Sciatic nerve (tissue), 2 donors: Measurements from ENCODE around the gene PKNOX1. TPM values are rescaled to one million over a fixed set of nuclear protein-coding genes. Genes with fewer than 3 reads are reported as not detected.
A peak's percentile ranks its signal among the peaks of the same experiment; 100 is the strongest.
"Not testable (repeated sequence)": the region's sequence is repeated elsewhere in the genome, so short reads cannot be mapped to it uniquely, and the experiment has no call there.

Experiments
- ATAC-seq: fragments of 200-7000 bp; cut with Tn5 transposase; one replicate; pipeline ENCODE4 v1.9.1; 2020; ENCODE audit warnings: mild to moderate bottlenecking, moderate library complexity
- DNase-seq: peaks from one replicate; pipeline ENCODE4 v3.0.0-alpha.2; 2020; ENCODE audit warnings: low spot score
- intact Hi-C: fragments of 100-400 bp; cut with DNase I; formaldehyde crosslinking; loops from one replicate; pipeline ENCODE4 v1.14.2; 2022
- total RNA-seq: library from RNA; stranded (reverse); fragmentation: NEBNext Ultra II Directional; extraction: Animal tissue kit (Norgen Biotek cat#: 25700); gene quantifications from one replicate; pipeline ENCODE4 v1.2.1, GENCODE V29; 2021
- donor health status: DM: no; HTN: no; CAD: no.
- donor health status: DM: no; HTN: no; CAD: no.

The PKNOX1 gene
- total RNA-seq, 1 donor from 2014 or later, result 23.1 TPM

DNA sequence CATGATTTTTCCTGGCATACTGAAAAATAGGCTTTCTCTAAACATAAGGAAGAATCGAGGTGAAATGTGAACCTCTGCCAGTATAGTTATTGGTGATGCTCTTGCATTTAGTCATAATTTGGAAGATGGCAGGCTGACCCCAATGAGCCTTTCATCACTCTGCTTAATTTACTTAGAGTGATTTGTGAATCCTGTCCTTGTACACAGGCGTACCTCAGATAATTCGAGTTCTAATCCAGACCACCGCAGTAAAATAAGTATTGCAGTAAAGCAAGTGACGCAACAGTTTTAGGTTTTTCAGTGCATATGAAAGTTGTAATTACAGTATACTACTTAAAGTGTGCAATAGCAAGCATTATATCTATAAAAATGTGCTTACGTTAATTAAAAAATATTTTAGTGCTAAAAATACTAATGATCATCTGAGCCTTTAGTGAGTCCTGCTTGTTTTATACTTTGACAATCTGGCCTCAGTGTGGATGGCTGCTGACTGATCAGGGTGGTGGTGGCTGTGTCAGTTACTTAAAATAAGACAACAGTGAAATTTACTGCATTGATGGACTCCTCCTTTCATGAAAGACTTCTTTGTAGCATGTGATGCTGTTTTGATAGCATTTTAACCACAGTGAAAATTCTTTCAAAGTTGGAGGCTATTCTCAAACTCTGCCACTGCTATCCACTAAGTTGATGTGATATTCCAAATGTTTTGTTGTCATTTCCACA is 1.7 kb downstream of the PKNOX1 start:
- no peak for DNase-seq
- intact Hi-C loops, result no loop called here
- no peak for ATAC-seq

DNA sequence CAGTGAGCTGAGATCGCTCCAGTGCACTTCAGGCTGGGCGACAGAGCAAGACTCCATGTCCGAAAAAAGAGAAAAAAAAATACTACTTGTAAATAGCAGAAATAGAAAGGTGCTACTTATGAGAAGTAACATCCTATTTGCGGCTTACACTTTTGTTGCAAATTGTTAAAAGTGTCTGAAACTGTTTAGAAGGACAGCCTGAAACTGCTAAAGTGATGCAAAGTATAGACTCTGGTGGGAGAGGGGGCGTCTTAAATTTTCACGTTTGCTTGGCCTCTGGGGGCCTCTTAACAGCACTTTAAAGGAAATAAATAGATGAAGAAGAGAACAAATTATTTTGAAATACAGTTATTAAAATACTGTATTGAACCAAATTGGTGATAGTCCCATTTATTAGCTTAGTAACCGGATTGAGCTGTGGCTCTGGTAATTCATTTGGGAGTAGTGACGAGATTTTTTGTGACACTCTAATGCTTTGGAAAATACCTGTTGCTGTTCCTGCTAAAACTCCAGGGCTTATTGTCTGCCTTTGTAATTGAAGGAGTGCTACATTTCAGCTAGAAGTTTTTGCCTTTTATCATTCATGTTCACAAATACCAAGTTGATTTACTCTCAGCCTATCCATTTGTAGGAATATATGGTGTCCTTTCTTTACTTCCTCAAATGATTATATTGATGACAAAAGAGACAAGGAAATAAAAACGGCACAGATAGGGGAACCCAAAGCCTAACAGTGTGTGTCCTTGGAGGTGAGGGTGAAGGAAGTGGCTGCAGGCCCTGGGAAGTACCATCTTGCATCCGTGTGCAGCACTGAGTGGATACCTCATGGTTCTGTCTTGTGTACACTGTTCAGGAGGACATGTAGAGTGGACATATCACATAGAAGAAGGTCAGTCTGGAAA is 6.2 kb downstream of the PKNOX1 start:
- DNase-seq, result no peak
- intact Hi-C loops, result no loop called here
- ATAC-seq, result no peak

DNA sequence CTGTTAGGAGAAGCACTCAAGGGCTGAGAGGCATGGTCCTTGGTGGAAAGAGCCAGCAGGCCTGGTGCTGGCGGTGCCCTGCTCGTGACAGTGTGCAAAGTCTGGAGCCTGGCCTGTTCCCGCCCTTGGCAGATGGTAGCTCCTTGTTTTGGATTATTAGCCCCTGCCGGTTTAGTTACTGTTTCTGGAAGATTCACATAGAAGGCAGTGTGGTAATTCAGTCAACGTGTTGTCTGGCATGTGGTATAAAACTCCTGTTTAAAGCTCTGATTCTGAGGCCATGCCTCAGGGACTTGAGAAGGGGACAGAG is 6.8 kb downstream of the PKNOX1 start:
- DNase-seq, result no peak
- intact Hi-C loops, result no loop called here
- ATAC-seq, result no peak

DNA sequence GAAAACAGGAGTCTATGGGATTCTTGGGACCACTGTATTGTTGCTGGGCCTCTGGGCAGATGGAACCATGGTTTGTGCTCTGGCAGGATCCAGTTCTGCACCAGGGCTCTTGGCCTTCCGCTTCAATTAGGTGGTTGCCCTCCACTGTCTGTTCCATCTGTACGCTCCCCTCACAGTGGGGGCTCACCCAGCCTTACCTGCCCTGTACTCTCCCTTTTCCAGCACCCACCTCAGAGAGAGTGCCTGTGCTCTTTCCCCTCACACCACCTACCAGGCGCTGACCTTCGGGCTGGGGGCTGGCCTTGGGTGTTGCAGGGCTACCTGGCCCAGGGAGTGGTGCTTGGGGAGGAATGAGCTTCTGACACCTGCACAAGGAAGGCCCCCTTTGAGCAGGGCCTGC is 7.5 kb downstream of the PKNOX1 start:
- no peak for DNase-seq
- intact Hi-C loops, result no loop called here
- ATAC-seq, result no peak

DNA sequence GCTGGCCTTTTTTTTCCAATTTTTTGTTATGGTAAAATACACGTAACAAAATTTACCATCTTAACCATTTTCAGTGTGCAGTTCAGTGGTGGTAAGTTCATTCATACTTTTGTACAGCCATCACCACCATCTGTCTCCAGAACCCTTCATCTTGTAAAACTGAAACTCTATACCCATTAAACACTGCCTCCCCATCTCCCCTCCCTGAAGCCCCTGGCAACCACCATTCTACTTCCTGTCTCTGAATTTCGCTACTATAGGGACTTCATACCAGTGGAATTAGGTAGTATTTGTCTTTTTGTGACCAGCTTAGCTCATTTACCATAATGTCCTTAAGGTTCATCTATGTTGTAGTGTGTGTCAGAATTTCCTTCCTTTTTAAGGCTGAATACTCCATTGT is 8.7 kb downstream of the PKNOX1 start:
- no peak for DNase-seq
- ATAC-seq, result no peak
- intact Hi-C loops, result no loop called here

DNA sequence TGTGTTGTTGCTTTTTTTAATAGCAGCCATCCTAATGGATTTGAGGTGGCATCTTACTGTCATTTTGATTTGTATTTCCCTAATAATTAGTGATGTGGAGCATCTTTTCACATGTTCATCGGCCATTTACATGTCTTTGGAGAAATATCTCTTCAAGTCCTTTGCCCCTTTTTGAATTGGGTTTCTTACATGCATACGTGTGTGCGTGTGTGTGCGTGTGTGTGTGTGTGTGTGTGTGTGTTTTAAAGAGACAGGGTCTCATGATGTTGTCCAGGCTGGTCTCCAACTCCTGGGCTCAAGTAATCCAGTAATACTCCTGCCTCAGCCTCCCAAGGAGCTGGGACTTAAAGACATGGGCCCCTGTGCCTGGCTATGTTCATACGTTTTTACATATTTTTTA is 9.5 kb downstream of the PKNOX1 start:
- no peak for ATAC-seq
- intact Hi-C loops, result no loop called here
- DNase-seq, result no peak

DNA sequence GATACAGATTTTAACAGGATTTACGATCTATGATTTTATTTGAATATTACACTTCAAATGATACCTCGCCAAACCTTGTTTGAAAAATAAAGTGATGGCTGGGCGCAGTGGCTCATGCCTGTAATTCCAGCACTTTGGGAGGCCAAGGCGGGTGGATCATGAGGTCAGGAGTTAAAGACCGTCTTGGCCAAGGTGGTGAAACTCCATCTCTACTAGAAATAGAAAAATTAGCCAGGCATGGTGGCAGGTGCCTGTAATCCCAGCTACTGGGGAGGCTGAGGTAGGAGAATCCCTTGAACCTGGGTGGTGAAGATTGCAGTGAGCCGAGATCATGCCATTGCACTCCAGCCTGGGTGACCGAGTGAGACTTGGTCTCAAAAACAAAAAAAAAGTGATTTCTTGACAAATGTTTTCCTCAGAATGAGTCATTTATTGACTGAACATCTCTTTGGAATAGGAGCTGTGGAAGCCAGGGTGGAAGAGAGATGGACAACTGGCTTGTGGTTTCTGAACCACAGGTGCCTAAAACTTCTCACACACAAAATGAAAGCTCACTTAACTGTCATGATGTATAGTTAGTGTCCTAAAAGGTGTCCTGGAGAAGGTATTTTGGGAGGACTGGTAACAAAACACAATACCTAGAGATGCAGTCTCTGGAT is 11.9 kb downstream of the PKNOX1 start:
- intact Hi-C loops, result no loop called here
- no peak for DNase-seq
- no peak for ATAC-seq

DNA sequence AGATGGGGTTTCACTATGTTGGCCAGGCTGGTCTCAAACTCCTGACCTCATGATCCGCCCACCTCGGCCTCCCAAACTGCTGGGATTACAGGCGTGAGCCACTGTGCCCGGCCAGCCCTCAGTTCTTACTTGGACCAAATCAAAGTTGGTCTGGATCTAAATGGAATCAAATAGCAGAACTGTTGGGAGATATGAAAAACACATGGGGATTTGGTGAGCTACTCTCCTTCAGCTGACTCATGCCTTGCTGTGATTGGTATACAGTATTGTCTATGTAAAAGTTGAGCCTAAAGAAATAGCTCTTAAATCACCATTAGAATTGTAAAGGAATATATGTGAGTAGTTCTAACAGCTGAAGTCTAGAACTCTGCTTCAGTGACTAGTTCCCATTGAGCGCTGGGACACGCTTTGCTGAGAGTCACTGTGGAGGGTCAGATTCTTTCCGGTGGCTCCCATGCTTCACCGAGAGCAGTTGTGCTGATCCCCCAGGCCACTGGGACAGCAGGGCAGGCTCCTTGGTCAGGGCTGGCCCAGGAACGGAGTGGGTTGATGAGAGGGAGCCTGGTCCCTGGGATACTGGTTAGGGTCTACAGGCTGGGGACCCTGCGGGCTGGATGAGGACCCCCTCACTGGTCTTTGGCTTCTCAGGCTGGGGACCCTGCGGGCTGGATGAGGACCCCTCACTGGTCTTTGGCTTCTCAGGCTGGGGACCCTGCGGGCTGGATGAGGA is 14.0 kb downstream of the PKNOX1 start:
- intact Hi-C loops, result no loop called here
- ATAC-seq (no peak), DNase-seq (no peak)

DNA sequence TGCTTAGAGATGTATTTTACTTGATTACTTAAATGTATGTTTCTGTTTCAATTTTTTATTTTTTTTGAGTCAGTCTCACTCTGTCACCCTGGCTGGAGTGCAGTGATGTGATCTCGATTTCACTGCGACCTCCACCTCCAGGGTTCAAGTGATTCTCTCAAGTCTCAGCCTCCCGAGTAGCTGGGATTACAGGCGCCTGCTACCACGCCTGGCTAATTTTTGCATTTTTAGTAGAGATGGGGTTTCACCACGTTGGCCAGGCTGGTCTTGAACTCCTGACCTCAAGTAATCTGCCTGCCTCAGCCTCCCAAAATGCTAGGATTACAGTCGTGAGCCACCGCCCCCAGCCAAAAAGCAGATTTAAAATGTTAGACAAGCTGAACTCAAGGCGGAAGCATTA is 15.0 kb downstream of the PKNOX1 start:
- intact Hi-C loops, ATAC-seq, DNase-seq: not testable (repeated sequence)

DNA sequence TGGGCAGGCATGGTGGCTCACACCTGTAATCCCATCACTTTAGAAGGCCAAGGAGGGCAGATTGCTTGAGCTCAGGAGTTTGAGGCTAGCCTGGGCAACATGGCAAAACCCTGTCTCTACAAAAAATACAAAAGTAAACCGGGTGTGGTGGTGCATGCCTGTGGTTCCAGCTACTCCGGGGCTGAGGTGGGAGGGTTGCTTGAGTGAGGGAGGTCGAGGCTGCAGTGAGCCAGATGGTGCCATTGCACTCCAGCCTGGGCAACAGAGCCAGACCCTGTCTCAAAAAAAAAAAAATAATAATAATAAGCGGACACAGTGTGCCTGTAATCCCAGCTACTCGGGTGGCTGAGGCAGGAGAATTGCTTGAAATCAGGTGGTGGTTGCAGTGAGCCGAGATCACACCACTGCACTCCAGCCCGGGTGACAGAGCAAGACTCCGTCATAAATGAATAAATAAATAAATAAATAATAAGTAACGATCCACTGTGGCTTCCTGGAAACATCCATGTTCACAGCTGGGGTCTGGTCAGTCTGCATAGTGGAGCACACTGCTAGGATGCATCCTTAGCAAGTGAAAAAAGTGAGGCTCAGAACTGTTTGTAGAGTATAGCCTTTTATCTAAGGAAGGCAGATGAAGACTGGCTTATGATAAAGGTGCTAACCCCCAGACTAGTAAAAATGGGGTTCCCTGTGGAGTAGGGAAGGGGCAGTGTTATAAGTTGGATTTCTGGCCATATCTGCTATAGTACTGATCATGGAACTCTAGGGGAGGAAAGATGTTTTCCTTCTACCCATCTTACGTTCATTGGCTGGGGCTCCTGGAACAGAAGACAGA is 15.7 kb downstream of the PKNOX1 start:
- ATAC-seq (no peak), DNase-seq (no peak)
- intact Hi-C loops, result no loop called here

DNA sequence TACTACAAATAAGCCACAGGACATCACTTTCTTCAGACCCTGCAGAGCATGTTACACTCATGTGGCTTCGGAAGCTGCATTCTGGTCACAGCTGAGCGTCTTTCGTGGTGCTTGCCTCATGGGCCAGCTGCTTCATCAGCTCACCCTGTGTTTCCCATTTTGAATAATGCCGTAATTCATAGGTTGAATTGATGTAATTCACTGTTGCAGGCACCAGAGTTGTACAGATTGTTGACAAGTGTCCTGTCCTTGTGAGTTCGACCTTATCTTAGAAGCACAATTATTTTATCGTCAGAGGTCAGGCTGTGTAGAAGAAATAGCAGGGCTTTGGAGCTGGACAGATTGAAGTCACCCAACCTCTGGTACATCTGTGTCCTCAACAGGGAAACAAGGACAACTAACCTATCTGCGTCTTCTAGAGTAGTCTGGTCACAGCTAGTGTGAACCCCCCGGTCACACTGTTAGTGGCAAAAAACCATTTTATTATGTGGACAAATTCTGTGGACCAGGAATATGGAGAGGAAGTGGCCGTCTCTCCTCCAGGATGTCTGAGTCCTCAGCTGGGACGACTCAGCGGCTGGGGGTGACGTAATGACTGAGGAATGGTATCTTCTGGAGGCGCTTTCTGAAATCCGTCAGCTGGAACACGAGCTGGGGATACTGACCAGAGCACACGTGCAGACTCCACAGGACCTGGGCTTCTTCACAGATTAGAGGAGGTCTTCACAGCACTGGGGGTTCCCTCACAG is 17.8 kb downstream of the PKNOX1 start:
- intact Hi-C loops, result no loop called here
- DNase-seq (no peak), ATAC-seq (peak; percentile 60)

DNA sequence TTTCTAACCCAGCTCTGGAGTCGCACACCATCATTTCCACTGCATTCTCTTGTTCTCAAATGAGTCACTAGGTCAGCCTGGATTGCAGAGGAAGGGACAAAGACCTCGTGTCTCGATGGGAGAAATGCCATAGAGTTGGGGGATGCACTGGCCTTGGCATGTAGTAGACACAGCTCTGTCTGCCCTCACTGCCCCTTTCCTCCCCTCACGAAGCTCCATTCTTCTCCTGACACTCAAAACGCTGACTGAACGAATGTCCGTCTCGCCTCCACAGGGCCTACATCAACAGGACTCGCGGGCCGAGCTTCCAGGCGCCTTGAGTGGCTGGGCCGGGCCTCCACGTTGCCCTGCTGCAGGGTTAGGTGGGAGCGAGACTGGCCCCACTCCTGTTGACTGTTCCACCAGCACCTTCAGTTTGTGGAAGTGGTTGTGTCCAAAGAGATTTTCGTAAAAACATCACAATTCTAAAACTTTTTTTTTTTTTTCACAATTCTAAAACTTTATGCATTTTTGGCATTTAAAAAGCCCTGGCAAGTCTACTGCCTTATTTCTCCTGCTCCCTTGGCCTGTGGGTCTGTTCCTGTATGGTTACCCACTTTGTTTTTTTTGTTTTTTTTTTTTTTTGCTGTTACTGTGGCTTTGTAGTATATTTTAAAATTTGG is 18.8 kb downstream of the PKNOX1 start:
- no peak for ATAC-seq
- DNase-seq, result no peak
- intact Hi-C loops, result no loop called here

DNA sequence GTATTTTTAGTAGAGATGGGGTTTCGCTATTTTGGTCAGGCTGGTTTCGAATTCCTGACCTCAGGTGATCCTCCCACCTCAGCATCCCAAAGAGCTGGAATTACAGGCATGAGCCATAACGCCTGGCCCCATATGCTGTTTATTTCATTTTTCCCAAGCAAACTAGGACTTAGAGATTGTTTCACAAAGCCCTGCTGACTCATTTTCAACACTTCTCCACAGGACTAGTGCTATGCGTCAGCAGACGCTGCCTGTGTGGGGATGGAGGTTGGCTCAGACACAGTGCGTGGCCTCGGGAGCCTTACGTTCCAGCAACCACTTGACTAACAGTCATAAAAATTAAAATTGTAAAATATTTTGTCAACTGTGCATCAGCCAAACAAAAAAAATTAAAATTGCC is 22.7 kb downstream of the PKNOX1 start:
- ATAC-seq, result peak; percentile 82
- intact Hi-C loops, result no loop called here
- no peak for DNase-seq

DNA sequence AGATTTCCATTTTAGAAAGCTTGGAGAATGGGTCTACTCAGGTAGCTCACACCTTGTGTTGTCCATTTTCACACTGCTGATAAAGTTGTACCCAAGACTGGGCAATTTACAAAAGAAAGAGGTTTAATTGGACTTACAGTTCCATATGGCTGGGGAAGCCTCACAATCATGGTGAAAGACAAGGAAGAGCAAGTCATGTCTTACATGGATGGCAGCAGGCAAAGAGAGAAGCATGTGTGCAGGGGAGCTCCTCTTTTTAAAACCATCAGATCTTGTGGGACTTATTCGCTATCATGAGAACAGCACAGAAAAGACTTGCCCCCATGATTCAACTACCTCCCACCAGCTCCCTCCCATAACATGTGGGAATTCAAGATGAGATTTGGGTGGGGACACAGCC is 23.6 kb downstream of the PKNOX1 start:
- intact Hi-C loops, DNase-seq, ATAC-seq: not testable (repeated sequence)

DNA sequence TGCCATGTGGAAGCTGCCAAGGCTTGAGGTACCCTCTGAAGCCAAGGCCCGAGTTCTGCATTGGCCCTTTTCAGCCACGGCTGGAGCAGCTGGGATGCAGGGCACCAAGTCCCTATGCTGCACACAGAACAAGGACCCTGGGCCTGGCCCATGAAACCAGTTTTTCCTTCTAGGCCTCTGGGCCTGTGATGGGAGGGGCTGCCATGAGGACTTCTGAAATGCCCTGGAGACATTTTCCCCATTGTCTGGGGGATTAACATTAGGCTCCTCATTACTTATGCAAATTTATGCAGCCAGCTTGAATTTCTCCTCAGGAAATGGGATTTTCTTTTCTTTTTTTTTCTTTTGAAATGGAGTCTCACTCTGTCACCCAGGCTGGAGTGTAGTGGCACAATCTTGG is 24.8 kb downstream of the PKNOX1 start:
- ATAC-seq, DNase-seq, intact Hi-C loops: not testable (repeated sequence)

DNA sequence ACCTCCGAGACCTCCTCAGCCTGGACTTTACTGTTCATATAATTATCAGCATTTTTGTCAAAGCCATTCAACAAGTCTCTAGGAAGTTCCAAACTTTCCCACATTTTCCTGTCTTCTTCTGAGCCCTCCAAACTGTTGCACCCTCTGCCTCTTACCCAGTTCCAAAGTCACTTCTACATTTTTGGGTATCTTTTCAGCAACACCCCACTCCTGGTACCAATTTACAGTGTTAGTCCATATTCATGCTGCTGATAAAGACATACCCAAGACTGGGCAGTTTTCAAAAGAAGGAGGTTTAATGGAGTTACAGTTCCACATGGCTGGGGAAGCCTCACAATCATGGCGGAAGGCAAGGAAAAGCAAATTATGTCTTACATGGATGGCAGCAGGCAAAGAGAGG is 25.7 kb downstream of the PKNOX1 start:
- DNase-seq, ATAC-seq, intact Hi-C loops: not testable (repeated sequence)

DNA sequence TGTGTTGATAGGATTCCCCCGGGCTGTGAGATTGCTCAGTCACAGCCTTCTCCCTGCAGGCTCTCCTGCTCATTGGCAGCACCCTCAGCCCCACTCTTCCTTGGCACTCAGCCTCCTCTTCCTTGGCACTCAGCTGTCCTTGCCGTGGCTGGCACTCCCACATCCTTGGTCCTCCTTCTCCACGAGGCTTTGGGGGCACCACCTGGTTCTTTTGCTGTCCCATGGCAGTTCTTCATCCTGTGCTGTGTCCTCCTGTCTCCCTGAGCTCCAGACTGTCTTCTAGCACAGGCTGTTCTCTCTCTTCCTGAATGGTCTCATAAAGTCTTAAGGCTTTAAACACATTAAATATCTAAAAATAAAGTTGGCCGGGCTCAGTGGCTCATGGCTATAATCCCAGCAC is 27.0 kb downstream of the PKNOX1 start:
- DNase-seq (no peak), ATAC-seq (no peak)
- intact Hi-C loops, result no loop called here
